Endothelial cell of umbilical vein (primary cell): Measurements from ENCODE around the gene AIMP1. TPM values are rescaled to one million over a fixed set of nuclear protein-coding genes. Genes with fewer than 3 reads are reported as not detected.

ENCODE experiments used
- BruUV-seq: library from RNA; stranded (reverse); fragments of 400-500 nt; replicated peaks from 2 replicates; lab custom pipeline; 2021; lab: Mats Ljungman, UMichigan
- CTCF ChIA-PET: fragments of 300-600, 350-600 bp; sonication (Branson Sonifier 250); formaldehyde crosslinking; loops from one replicate; lab custom pipeline; 2021; ENCODE audit warnings: antibody characterized with exemption, inconsistent platforms; lab: Charles Lee
- POLR2A ChIA-PET: fragments of 300-600, 350-600 bp; sonication (Branson Sonifier 250); formaldehyde crosslinking; loops from one replicate; lab custom pipeline; 2021; ENCODE audit warnings: antibody characterized with exemption, inconsistent platforms; lab: Charles Lee
- DNase-seq: peaks from one replicate; pipeline ENCODE4 v3.0.0-alpha.2; 2011; ENCODE audit warnings: low read depth, low spot score
- FAIRE-seq: peaks from 2 replicates; lab custom pipeline; 2011; peaks lifted over from hg19 to GRCh38; lab: Jason Lieb, UNC
- H2AFZ ChIP-seq: 2 replicates; pipeline ENCODE4 v1.6.0; 2012; ENCODE audit warnings: low read depth, low read length, control low read depth, inconsistent platforms
- H3K27ac ChIP-seq: 2 replicates; pipeline ENCODE4 v1.5.1; 2011; ENCODE audit warnings: low read depth, mild to moderate bottlenecking, control low read depth, low read length, moderate library complexity; ENCODE audit not compliant: insufficient read depth
- H3K27me3 ChIP-seq, 2 experiments: 2 replicates each; pipeline versions ENCODE4 v1.6.0 to v1.6.1; 2011; ENCODE audit warnings: low read length in 2 of 2, mixed read lengths in 1 of 2; ENCODE audit not compliant: control insufficient read depth in 2 of 2, insufficient read depth in 2 of 2
- H3K36me3 ChIP-seq, 2 experiments: 2 replicates in 1 of 2; 3 replicates in 1 of 2; pipeline ENCODE4 v1.5.1; 2011; ENCODE audit warnings: low read length in 2 of 2, mild to moderate bottlenecking in 1 of 2, moderate library complexity in 1 of 2; ENCODE audit not compliant: control insufficient read depth in 2 of 2, insufficient read depth in 2 of 2; ENCODE audit errors: extremely low read depth in 1 of 2
- H3K4me1 ChIP-seq: 3 replicates; pipeline ENCODE4 v1.5.1; 2011; ENCODE audit warnings: mild to moderate bottlenecking, low read length; ENCODE audit not compliant: control insufficient read depth, insufficient read depth; ENCODE audit errors: extremely low read depth
- H3K4me2 ChIP-seq: 2 replicates; pipeline ENCODE4 v1.6.1; 2011; ENCODE audit warnings: low read length, control low read depth, mixed read lengths; ENCODE audit not compliant: insufficient read depth
- H3K4me3 ChIP-seq, 3 experiments: fragments of 200-600 bp in 1 of 3; sonication (generic), shearing (Covaris generic) in 1 of 3; replicated peaks in 1 of 3; 2 replicates each; pipeline ENCODE4 v1.5.1; 2011 to 2016; ENCODE audit warnings: control low read depth in 3 of 3, low read length in 3 of 3, mild to moderate bottlenecking in 2 of 3, inconsistent platforms in 1 of 3, low read depth in 1 of 3, moderate library complexity in 1 of 3; ENCODE audit not compliant: insufficient read depth in 1 of 3
- H3K79me2 ChIP-seq: 2 replicates; pipeline ENCODE4 v1.6.0; 2012; ENCODE audit warnings: low read length, inconsistent platforms; ENCODE audit not compliant: control insufficient read depth, insufficient read depth
- H3K9ac ChIP-seq: replicated peaks from 2 replicates; pipeline ENCODE3; 2011; ENCODE audit warnings: low read length, control low read depth; ENCODE audit not compliant: insufficient read depth; ENCODE audit errors: extremely low read depth
- H3K9me1 ChIP-seq: replicated peaks from 3 replicates; pipeline ENCODE4 v1.6.0; 2011; ENCODE audit warnings: mild to moderate bottlenecking, low read length; ENCODE audit not compliant: control insufficient read depth, insufficient read depth; ENCODE audit errors: extremely low read depth
- H3K9me3 ChIP-seq: replicated peaks from 2 replicates; pipeline ENCODE4 v1.5.1; 2012; ENCODE audit warnings: low read length, inconsistent platforms; ENCODE audit not compliant: control insufficient read depth, insufficient read depth
- H4K20me1 ChIP-seq: replicated peaks from 2 replicates; pipeline ENCODE3; 2011; ENCODE audit warnings: mild to moderate bottlenecking, low read length; ENCODE audit not compliant: control insufficient read depth, insufficient read depth; ENCODE audit errors: extremely low read depth
- EZH2 ChIP-seq: IDR thresholded peaks from 2 replicates; pipeline ENCODE4 v1.6.1; 2012; ENCODE audit warnings: borderline replicate concordance, low read depth, mild to moderate bottlenecking, moderate library complexity, low read length, inconsistent platforms; ENCODE audit not compliant: severe bottlenecking
- FOS ChIP-seq: IDR thresholded peaks from 2 replicates; pipeline ENCODE4 v1.6.1; 2011; ENCODE audit warnings: mild to moderate bottlenecking, low read length, moderate library complexity, borderline replicate concordance; ENCODE audit not compliant: insufficient read depth
- GATA2 ChIP-seq: IDR thresholded peaks from 2 replicates; pipeline ENCODE4 v1.7.0; 2011; ENCODE audit warnings: low read depth, mild to moderate bottlenecking, moderate library complexity, mixed read lengths, low read length; ENCODE audit not compliant: insufficient read length, insufficient read depth
- JUN ChIP-seq: IDR thresholded peaks from 2 replicates; pipeline ENCODE4 v1.6.1; 2011; ENCODE audit warnings: borderline replicate concordance, low read depth; ENCODE audit not compliant: insufficient read length, insufficient read depth
- MYC ChIP-seq: IDR thresholded peaks from one replicate; pipeline ENCODE4 v1.6.1; 2011; ENCODE audit warnings: mild to moderate bottlenecking, low read depth, low read length
- POLR2A ChIP-seq: IDR thresholded peaks from 2 replicates; pipeline ENCODE4 v1.6.1; 2012; ENCODE audit warnings: low read depth, mild to moderate bottlenecking, control low read depth, low read length
- POLR2AphosphoS5 ChIP-seq: IDR thresholded peaks from 2 replicates; pipeline ENCODE4 v1.6.1; 2012; ENCODE audit warnings: low read depth, mild to moderate bottlenecking, control low read depth, low read length, moderate library complexity; ENCODE audit not compliant: insufficient read depth
- dilution Hi-C: fragments of 300-500 bp; cut with MboI; formaldehyde crosslinking; loops from one replicate; pipeline ENCODE4 v1.15.0; 2019; ENCODE audit warnings: low sequenced_read_pairs; ENCODE audit not compliant: extremely low pct_ligation_motif_present
- intact Hi-C: fragments of 100-400 bp; cut with micrococcal nuclease; formaldehyde crosslinking; loops from one replicate; pipeline ENCODE4 v1.10.0; 2022
- polyA plus RNA-seq, 4 experiments: library from polyadenylated mRNA; depleted of rRNA in 3 of 4; stranded (reverse) in 3 of 4; unstranded in 1 of 4; fragments of >200 nt; gene quantifications; 2 replicates each; pipeline versions ENCODE4 v1.2.1 to v1.2.3, GENCODE V29; 2011 to 2012; ENCODE audit warnings: missing spikeins in 1 of 4
- total RNA-seq: library from RNA; stranded (reverse); gene quantifications from 2 replicates; pipeline ENCODE4 v1.2.3, GENCODE V29; 2021
- TF ChIP-seq, protein P1 (sequence below): IDR thresholded peaks from 2 replicates; pipeline ENCODE4 v1.6.1; 2011; ENCODE audit not compliant: insufficient read depth, insufficient read length
- TF ChIP-seq, protein P2 (sequence below), 2 donors: IDR thresholded peaks; 1 replicate in 1 of 2; 2 replicates in 1 of 2; pipeline ENCODE4 v1.5.1; 2011; ENCODE audit warnings: low read length in 2 of 2, mild to moderate bottlenecking in 2 of 2, moderate library complexity in 2 of 2, control low read depth in 1 of 2, inconsistent platforms in 1 of 2, low read depth in 1 of 2; ENCODE audit not compliant: insufficient read depth in 1 of 2; ENCODE audit errors: extremely low read depth in 1 of 2

AIMP1 gene
- total and polyA plus RNA-seq, 2 donors (not counting 3 experiments of a cell fraction or from before 2014, with no cell fraction given) = 6.4 to 42.4 TPM

DNA sequence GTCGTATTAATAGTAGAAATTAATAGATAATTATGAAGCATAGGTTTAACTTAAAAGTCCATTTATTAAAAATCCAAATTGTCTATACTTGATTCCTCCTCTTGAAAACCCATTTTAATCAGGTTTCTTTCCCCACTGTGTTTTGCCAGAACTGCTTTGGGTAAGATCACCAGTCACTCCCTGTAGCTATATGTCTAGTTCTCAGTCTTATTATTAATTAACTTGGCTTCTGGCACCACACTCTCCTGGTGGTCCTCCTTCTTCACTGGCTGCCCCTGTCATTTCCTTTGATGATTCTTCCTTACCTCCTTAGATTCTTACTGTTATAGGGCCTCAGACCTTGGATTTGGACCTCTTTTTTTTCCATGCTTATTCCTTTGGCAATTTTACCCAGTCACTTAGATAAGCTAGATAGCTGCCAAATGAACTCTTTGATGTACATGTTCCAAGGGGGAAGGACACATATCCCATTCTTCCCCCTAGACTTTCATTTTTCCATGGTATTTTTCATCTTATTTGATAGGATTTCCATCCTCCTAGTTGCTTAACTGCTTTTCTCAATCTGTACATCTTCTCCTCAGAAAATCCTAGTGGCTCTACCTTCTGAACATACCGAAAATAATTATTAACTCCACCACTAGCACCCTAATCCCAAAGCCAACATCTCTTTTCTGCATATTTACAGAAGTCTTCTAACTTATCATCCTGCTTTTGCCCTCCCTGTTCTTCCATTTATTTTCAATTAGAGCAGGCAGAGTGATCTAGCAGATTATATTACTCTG, 27.7 kb downstream of the AIMP1 start:
- no peak for DNase-seq
- no peak overlapping the region for H3K27ac ChIP-seq
- H3K4me2 ChIP-seq = no peak overlapping the region
- H3K79me2 ChIP-seq = peaks cover 44% of the 10 kb centered on the region
- POLR2A ChIA-PET = no interaction called here
- no peaks in the 10 kb centered on the region for H4K20me1 ChIP-seq
- no peak overlapping the region for H3K4me3 ChIP-seq
- no peak for FAIRE-seq
- no peak overlapping the region for H3K9ac ChIP-seq
- dilution Hi-C loops = no loop called here
- peaks cover 1 to 2% of the 10 kb centered on the region in 2 experiments for H3K36me3 ChIP-seq
- no peaks in the 10 kb centered on the region for H3K4me1 ChIP-seq
- no TSS peak for BruUV-seq
- H3K9me1 ChIP-seq = no peaks in the 10 kb centered on the region
- no peak for TF ChIP-seq GATA2
- TF ChIP-seq FOS = no peak
- no peak for TF ChIP-seq MYC
- TF ChIP-seq POLR2AphosphoS5 = no peak
- TF ChIP-seq JUN = no peak
- TF ChIP-seq, protein P1, sequence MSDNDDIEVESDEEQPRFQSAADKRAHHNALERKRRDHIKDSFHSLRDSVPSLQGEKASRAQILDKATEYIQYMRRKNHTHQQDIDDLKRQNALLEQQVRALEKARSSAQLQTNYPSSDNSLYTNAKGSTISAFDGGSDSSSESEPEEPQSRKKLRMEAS = no peak
- TF ChIP-seq, protein P2, sequence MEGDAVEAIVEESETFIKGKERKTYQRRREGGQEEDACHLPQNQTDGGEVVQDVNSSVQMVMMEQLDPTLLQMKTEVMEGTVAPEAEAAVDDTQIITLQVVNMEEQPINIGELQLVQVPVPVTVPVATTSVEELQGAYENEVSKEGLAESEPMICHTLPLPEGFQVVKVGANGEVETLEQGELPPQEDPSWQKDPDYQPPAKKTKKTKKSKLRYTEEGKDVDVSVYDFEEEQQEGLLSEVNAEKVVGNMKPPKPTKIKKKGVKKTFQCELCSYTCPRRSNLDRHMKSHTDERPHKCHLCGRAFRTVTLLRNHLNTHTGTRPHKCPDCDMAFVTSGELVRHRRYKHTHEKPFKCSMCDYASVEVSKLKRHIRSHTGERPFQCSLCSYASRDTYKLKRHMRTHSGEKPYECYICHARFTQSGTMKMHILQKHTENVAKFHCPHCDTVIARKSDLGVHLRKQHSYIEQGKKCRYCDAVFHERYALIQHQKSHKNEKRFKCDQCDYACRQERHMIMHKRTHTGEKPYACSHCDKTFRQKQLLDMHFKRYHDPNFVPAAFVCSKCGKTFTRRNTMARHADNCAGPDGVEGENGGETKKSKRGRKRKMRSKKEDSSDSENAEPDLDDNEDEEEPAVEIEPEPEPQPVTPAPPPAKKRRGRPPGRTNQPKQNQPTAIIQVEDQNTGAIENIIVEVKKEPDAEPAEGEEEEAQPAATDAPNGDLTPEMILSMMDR (IDR thresholded peaks at IDR 0.05; ENCODE audit: extremely low read depth in 1 of 2, insufficient read depth in 1 of 2, low read depth in 1 of 2, low read length in 2 of 2) = no peak
- no peak for TF ChIP-seq EZH2
- no peak for TF ChIP-seq POLR2A
- H2AFZ ChIP-seq = no peak overlapping the region
- intact Hi-C loops = no loop called here
- CTCF ChIA-PET = interaction anchor here (0.9 to 1.2 kb wide), 3 partner anchors 16 to 465 kb away, joined by 3 to 10 read pairs (median 4); no protein-coding TSS in a partner anchor
- no peaks in the 10 kb centered on the region for H3K9me3 ChIP-seq
- H3K27me3 ChIP-seq = no peaks in the 10 kb centered on the region
